Osteocyte (in vitro differentiated cells): ENCODE measurements around the gene HCST. TPM values are rescaled to one million over a fixed set of nuclear protein-coding genes. Genes with fewer than 3 reads are reported as not detected.

Source experiments
- DNase-seq: peaks from one replicate; pipeline ENCODE4 v3.0.0; 2021; ENCODE audit warnings: mixed read lengths; ENCODE audit not compliant: unreplicated experiment; ENCODE audit errors: extremely low spot score
- H3K27ac Mint-ChIP-seq: one replicate; pipeline ENCODE4 v1.8.0; 2021; ENCODE audit warnings: mild to moderate bottlenecking, mixed read lengths; ENCODE audit not compliant: unreplicated experiment
- H3K27me3 Mint-ChIP-seq: one replicate; pipeline ENCODE4 v1.8.0; 2021; ENCODE audit warnings: mixed read lengths; ENCODE audit not compliant: unreplicated experiment
- H3K36me3 Mint-ChIP-seq: one replicate; pipeline ENCODE4 v1.8.0; 2021; ENCODE audit warnings: mixed read lengths; ENCODE audit not compliant: unreplicated experiment
- H3K4me1 Mint-ChIP-seq: one replicate; pipeline ENCODE4 v1.8.0; 2021; ENCODE audit warnings: mixed read lengths; ENCODE audit not compliant: unreplicated experiment
- H3K4me3 Mint-ChIP-seq: one replicate; pipeline ENCODE4 v1.8.0; 2021; ENCODE audit warnings: mild to moderate bottlenecking, moderate library complexity, mixed read lengths; ENCODE audit not compliant: unreplicated experiment
- H3K9me3 Mint-ChIP-seq: one replicate; pipeline ENCODE4 v1.8.0; 2021; ENCODE audit warnings: mixed read lengths; ENCODE audit not compliant: unreplicated experiment
- total RNA-seq: library from RNA; stranded (reverse); gene quantifications from 2 replicates; pipeline ENCODE4 v1.2.1, GENCODE V29; 2021
- TF ChIP-seq, protein P1 (sequence below): fragments of 200-600 bp; sonication (generic); IDR thresholded peaks from 2 replicates; pipeline ENCODE4 v1.5.0; 2021; ENCODE audit warnings: antibody characterized with exemption, mild to moderate bottlenecking, moderate library complexity

HCST gene
- total RNA-seq, 1 donor from 2014 or later = 0.81 TPM

DNA sequence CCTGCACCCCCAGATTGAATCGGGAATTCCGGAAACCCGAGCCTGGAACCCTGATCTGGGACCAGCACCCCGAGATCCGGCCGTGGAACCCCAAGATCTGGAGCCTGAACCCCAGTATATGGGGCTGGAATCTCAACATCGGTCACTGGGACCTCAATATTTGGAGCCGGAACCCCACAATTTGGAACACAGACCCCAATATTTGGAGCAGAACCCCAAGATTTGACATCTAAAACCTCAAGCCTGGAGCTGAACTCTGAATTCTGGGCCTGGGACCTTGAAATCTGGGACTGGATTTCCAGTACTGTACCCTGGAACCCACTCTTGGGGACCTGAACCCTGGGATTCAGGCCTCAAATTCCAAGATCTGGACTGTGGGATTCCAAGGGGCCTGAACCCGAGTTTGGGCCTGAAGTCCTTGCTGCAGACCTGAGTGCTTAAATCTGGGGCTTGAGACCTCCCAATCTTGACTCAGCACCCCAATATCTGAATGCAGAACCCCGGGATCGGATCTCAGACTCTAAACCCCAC lies 34.5 kb downstream of the HCST start:
- TF ChIP-seq, protein P1, sequence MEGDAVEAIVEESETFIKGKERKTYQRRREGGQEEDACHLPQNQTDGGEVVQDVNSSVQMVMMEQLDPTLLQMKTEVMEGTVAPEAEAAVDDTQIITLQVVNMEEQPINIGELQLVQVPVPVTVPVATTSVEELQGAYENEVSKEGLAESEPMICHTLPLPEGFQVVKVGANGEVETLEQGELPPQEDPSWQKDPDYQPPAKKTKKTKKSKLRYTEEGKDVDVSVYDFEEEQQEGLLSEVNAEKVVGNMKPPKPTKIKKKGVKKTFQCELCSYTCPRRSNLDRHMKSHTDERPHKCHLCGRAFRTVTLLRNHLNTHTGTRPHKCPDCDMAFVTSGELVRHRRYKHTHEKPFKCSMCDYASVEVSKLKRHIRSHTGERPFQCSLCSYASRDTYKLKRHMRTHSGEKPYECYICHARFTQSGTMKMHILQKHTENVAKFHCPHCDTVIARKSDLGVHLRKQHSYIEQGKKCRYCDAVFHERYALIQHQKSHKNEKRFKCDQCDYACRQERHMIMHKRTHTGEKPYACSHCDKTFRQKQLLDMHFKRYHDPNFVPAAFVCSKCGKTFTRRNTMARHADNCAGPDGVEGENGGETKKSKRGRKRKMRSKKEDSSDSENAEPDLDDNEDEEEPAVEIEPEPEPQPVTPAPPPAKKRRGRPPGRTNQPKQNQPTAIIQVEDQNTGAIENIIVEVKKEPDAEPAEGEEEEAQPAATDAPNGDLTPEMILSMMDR = no peak
- Mint-ChIP-seq H3K9me3 (no peaks in the 10 kb centered on the region), H3K27ac (peak overlapping the region; percentile 27)

DNA sequence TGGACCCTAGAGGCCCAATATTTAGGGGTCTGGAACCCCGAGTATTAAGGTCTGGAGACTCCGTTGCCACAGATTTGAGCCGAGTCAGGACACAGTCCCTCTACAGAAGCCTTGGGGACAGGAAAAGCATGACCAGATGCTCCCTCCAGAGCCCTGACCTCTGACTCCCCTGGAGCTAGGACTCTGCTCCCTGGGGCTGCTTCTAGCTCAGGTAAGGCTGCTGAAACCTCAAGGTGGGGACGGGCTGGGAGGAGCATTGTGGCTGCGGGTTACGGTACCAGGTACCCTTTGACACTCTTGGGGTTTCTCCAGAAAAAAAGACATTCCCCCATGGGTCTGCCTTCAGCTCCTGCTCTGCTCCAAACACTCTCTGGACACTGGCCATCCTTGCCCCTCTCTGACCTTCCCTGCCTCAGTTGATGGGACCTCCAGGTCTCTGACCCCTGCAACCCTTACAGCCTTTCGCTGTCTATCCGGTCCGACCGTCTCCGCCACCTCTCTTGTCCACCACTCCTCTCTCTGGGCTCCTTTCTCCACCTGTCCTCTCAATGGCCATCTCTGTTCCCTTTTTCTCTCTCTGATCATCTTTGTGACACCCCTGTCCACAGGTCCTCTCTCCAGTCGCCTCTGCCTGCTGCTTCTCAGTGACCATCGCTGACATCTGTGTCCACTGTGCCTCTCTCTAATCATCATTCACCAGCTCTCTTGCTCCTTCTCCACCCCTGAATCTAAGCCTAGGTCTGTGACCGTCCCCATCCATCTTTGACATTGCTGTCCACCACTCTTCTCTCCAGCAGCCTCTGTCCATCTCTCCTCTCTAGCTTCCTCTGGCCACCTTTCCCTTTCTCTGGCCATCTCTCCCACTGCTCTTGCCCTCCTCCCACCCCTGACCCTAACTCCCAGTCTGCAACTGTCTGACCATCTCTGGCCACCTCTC lies 35.3 kb downstream of the HCST start:
- peak overlapping the region; percentile 73 for H3K27ac Mint-ChIP-seq
- TF ChIP-seq, protein P1 = no peak
- peaks cover 32% of the 10 kb centered on the region for H3K4me1 Mint-ChIP-seq
- no peak for DNase-seq
- H3K4me3 Mint-ChIP-seq = peak overlapping the region; percentile 71
- peaks cover 7% of the 10 kb centered on the region for H3K36me3 Mint-ChIP-seq
- no peaks in the 10 kb centered on the region for H3K9me3 Mint-ChIP-seq
- no peaks in the 10 kb centered on the region for H3K27me3 Mint-ChIP-seq

More for the DNA sequence above, 34.5 kb downstream of the HCST start:
- no peak for DNase-seq
- Mint-ChIP-seq H3K4me3 (peak overlapping the region; percentile 71), H3K4me1 (peaks cover 32% of the 10 kb centered on the region), H3K36me3 (peaks cover 5% of the 10 kb centered on the region), H3K27me3 (no peaks in the 10 kb centered on the region)

DNA sequence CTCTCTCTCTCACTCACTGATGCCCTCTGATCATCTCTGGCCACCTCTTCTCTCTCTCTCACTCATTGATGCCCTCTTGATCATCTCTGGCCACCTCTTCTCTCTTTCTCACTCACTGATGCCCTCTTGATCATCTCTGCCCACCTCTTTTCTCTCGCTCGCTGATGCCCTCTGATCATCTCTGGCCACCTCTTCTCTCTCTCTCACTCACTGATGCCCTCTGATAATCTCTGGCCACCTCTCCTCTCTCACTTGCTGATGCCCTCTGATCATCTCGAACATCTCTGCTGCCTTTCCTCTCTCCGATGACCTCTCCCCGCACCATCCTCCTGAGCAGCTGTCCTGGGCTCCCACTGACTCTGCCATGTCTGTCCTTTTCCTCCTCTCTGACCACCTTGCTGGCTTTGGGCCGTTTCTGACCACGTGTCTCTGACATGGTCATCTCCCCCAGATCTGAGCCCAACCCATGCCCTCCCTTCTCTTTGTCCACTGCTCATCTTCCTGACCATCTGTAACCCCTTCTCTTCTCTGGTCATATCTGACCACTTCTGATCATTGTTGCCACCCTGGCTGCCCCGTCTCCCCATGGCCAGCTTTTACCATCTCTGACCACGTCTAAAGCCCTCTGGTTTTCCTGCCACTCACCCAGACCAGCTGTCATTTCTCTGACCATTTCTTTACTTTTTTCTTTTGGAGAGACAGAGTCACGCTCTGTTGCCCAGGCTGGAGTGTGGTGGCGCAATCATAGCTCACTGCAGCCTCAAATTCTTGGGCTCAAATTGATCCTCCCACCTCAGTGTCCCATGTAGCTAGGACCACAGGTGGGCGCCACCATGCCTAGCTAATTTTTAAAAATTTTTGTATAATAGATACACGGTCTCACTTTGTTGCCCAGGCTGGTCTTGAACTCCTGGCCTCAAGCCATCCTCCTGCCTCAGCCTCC lies 36.2 kb downstream of the HCST start:
- peaks cover 7% of the 10 kb centered on the region for H3K36me3 Mint-ChIP-seq
- peak overlapping the region; percentile 73 for H3K27ac Mint-ChIP-seq
- no peak for DNase-seq
- H3K4me3 Mint-ChIP-seq = peak overlapping the region; percentile 71
- TF ChIP-seq, protein P1 = no peak
- H3K4me1 Mint-ChIP-seq = peaks cover 32% of the 10 kb centered on the region
- H3K27me3 Mint-ChIP-seq = no peaks in the 10 kb centered on the region
- H3K9me3 Mint-ChIP-seq = no peaks in the 10 kb centered on the region

DNA sequence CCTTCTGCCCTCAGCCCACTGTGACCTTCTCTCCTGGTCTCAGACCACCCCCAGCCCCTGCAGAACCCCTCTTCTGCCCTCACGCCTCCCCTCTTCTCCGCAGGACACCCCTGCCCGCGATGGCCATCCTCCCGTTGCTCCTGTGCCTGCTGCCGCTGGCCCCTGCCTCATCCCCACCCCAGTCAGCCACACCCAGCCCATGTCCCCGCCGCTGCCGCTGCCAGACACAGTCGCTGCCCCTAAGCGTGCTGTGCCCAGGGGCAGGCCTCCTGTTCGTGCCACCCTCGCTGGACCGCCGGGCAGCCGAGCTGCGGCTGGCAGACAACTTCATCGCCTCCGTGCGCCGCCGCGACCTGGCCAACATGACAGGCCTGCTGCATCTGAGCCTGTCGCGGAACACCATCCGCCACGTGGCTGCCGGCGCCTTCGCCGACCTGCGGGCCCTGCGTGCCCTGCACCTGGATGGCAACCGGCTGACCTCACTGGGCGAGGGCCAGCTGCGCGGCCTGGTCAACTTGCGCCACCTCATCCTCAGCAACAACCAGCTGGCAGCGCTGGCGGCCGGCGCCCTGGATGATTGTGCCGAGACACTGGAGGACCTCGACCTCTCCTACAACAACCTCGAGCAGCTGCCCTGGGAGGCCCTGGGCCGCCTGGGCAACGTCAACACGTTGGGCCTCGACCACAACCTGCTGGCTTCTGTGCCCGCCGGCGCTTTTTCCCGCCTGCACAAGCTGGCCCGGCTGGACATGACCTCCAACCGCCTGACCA lies 37.2 kb downstream of the HCST start:
- Mint-ChIP-seq H3K36me3 (peaks cover 8% of the 10 kb centered on the region), H3K4me3 (no peak overlapping the region), H3K9me3 (no peaks in the 10 kb centered on the region), H3K27me3 (no peaks in the 10 kb centered on the region), H3K27ac (no peak overlapping the region), H3K4me1 (peaks cover 32% of the 10 kb centered on the region)
- TF ChIP-seq, protein P1 = no peak
- no peak for DNase-seq
